Measurements from ENCODE around the gene TGFB1I1.

- TF ChIP-seq CTCF (conservative IDR thresholded peaks at IDR 0.05; ENCODE audit: low read depth, low read length) (no peak), MAFK (IDR thresholded peaks at IDR 0.05; ENCODE audit: low read depth, low read length) (no peak), RAD21 (IDR thresholded peaks at IDR 0.05; ENCODE audit: low read length) (no peak), CHD1 (IDR thresholded peaks at IDR 0.05; ENCODE audit: low read depth, low read length) (no peak), POLR2A (IDR thresholded peaks at IDR 0.05; ENCODE audit: low read depth, low read length) (no peak), CEBPB (IDR thresholded peaks at IDR 0.05; ENCODE audit: low read depth, low read length) (no peak), MXI1 (IDR thresholded peaks at IDR 0.05; ENCODE audit: borderline replicate concordance, low read depth, low read length) (no peak), SMC3 (IDR thresholded peaks at IDR 0.05; ENCODE audit: low read depth, low read length) (no peak)
- TF ChIP-seq, protein P1, sequence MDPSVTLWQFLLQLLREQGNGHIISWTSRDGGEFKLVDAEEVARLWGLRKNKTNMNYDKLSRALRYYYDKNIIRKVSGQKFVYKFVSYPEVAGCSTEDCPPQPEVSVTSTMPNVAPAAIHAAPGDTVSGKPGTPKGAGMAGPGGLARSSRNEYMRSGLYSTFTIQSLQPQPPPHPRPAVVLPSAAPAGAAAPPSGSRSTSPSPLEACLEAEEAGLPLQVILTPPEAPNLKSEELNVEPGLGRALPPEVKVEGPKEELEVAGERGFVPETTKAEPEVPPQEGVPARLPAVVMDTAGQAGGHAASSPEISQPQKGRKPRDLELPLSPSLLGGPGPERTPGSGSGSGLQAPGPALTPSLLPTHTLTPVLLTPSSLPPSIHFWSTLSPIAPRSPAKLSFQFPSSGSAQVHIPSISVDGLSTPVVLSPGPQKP (IDR thresholded peaks at IDR 0.05; ENCODE audit: borderline replicate concordance, low read depth, low read length) = no peak
Measured at GRCh38 chr16:31429796-31430195, 42.2 kb upstream of the TGFB1I1 start.
